Measurements from ENCODE around the gene TXNRD1. TPM values are rescaled to one million over a fixed set of nuclear protein-coding genes. Genes with fewer than 3 reads are reported as not detected.
"Not testable (repeated sequence)": the region's sequence is repeated elsewhere in the genome, so short reads cannot be mapped to it uniquely, and the experiment has no call there.

TXNRD1 gene
- total RNA-seq, 1 experiment from 2014 or later = 180 TPM

DNA sequence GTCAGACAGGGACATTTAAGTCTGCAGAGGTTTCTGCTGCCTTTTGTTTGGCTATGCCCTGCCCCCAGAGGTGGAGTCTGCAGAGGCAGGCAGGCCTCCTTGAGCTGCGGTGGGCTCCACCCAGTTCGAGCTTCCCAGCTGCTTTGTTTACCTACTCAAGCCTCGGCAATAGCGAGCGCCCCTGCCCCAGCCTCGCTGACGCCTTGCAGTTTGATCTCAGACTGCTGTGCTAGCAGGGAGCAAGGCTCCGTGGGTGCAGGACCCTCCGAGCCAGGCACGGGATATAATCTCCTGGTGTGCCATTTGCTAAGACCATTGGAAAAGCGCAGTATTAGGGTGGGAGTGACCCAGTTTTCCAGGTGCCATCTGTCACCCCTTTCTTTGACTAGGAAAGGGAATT is 178.5 kb downstream of the TXNRD1 start:
- H3K36me3 ChIP-seq (replicated peaks; ENCODE audit: control insufficient read depth, insufficient read depth, low read length); H3K4me3 ChIP-seq (ENCODE audit: insufficient read depth, low read depth, low read length): not testable (repeated sequence)

More for the DNA sequence above, 178.5 kb downstream of the TXNRD1 start:
- not testable (repeated sequence) for H3K27me3 ChIP-seq (ENCODE audit: control insufficient read depth, insufficient read depth, low read length); DNase-seq

Other genes with a start within 250 kb of the TXNRD1 start
- 41.2 and 41.4 TPM in 2 replicates for gene TDG, start 249.9 kb upstream of the TXNRD1 start, total RNA-seq (2014; rRNA removed; shearing (Covaris generic))
- gene GLT8D2, start 165.6 kb upstream of the TXNRD1 start, total RNA-seq (2014; rRNA removed; shearing (Covaris generic)) = 1.1 and 1.7 TPM in 2 replicates
- gene HCFC2, start 151.2 kb upstream of the TXNRD1 start, total RNA-seq (2014; rRNA removed; shearing (Covaris generic)) = 1.5 and 1.8 TPM in 2 replicates
- gene NFYB, start 77.6 kb upstream of the TXNRD1 start, total RNA-seq (2014; rRNA removed; shearing (Covaris generic)) = 22.5 and 35.2 TPM in 2 replicates
- gene EID3, start 88.0 kb downstream of the TXNRD1 start, total RNA-seq (2014; rRNA removed; shearing (Covaris generic)) = 1.3 and 3.1 TPM in 2 replicates
- 14.5 and 14.8 TPM in 2 replicates for gene CHST11, start 241.2 kb downstream of the TXNRD1 start, total RNA-seq (2014; rRNA removed; shearing (Covaris generic))